Measurements from ENCODE around the gene CLK2. TPM values are rescaled to one million over a fixed set of nuclear protein-coding genes. Genes with fewer than 3 reads are reported as not detected.
"Not testable (repeated sequence)": the region's sequence is repeated elsewhere in the genome, so short reads cannot be mapped to it uniquely, and the experiment has no call there.

The CLK2 gene
- total RNA-seq, 1 donor from 2014 or later: 73.7 TPM

- DNase-seq (ENCODE audit: low spot score): no peak
Observed at GRCh38 chr1:155266553-155266952, 6.8 kb downstream of the CLK2 start.

- no peak for DNase-seq (ENCODE audit: low spot score)
Observed at GRCh38 chr1:155263067-155263466, 10.2 kb downstream of the CLK2 start.

- DNase-seq (ENCODE audit: low spot score): peak; percentile 97
Observed at GRCh38 chr1:155261852-155262673, 11.2 kb downstream of the CLK2 start, which contains the start of gene SCAMP3. Gene SCAMP3, minus strand, starts transcription at chr1:155262360. Its CDS starts 209 bp downstream, at chr1:155262151.

- no peak for DNase-seq (ENCODE audit: low spot score)
Observed at GRCh38 chr1:155261493-155261851, 11.8 kb downstream of the CLK2 start.

- no peak for DNase-seq (ENCODE audit: low spot score)
Observed at GRCh38 chr1:155260276-155260675, 13.0 kb downstream of the CLK2 start.

GRCh38 chr1:155256058-155256852 lies 17.0 kb downstream of the CLK2 start:
- no peak for DNase-seq (ENCODE audit: low spot score)

GRCh38 chr1:155255243-155256007 lies 17.9 kb downstream of the CLK2 start, which contains the start of gene ENTREP3:
Gene ENTREP3, minus strand, starts transcription at chr1:155255483. Its CDS starts 606 bp downstream, at chr1:155254877.
- peak; percentile 87 for DNase-seq (ENCODE audit: low spot score)

GRCh38 chr1:155254714-155255242 lies 18.5 kb downstream of the CLK2 start:
- no peak for DNase-seq (ENCODE audit: low spot score)

- DNase-seq (ENCODE audit: low spot score): no peak
Observed at GRCh38 chr1:155254228-155254713, 19.0 kb downstream of the CLK2 start.

- no peak for DNase-seq (ENCODE audit: low spot score)
Observed at GRCh38 chr1:155253797-155254196, 19.5 kb downstream of the CLK2 start.

GRCh38 chr1:155253208-155253607 lies 20.1 kb downstream of the CLK2 start:
- DNase-seq (ENCODE audit: low spot score): no peak

GRCh38 chr1:155251566-155251965 lies 21.7 kb downstream of the CLK2 start:
- no peak for DNase-seq (ENCODE audit: low spot score)

GRCh38 chr1:155250633-155251449 lies 22.5 kb downstream of the CLK2 start:
- peak; percentile 92 for DNase-seq (ENCODE audit: low spot score)

- DNase-seq (ENCODE audit: low spot score): no peak
Observed at GRCh38 chr1:155250246-155250632, 23.1 kb downstream of the CLK2 start.

- no peak for DNase-seq (ENCODE audit: low spot score)
Observed at GRCh38 chr1:155247667-155248553, 25.4 kb downstream of the CLK2 start.

- DNase-seq (ENCODE audit: low spot score): not testable (repeated sequence)
Observed at GRCh38 chr1:155246796-155247195, 26.5 kb downstream of the CLK2 start.

- no peak for DNase-seq (ENCODE audit: low spot score)
Observed at GRCh38 chr1:155245163-155245524, 28.2 kb downstream of the CLK2 start.

GRCh38 chr1:155244368-155245162 lies 28.7 kb downstream of the CLK2 start:
- DNase-seq (ENCODE audit: low spot score): peak; percentile 98

- no peak for DNase-seq (ENCODE audit: low spot score)
Observed at GRCh38 chr1:155242805-155243358, 30.4 kb downstream of the CLK2 start.
